GM12878 (cell line): ENCODE data around the gene EEF2.

Experiments
- BCL11A ChIP-seq: IDR thresholded peaks from 2 replicates; pipeline ENCODE4 v1.6.1; 2011; ENCODE audit warnings: low read depth, low read length
- EP300 ChIP-seq, 2 experiments: fragments of 150-350 bp in 1 of 2; IDR thresholded peaks; 2 replicates each; pipeline ENCODE4 v1.6.1; 2011 to 2012; ENCODE audit warnings: low read depth in 2 of 2, low read length in 2 of 2, borderline replicate concordance in 1 of 2, improper control_type of control experiment in 1 of 2, inconsistent platforms in 1 of 2; ENCODE audit not compliant: control insufficient read depth in 1 of 2
- FOXM1 ChIP-seq: IDR thresholded peaks from 2 replicates; pipeline ENCODE4 v1.6.1; 2012; ENCODE audit warnings: low read depth, mild to moderate bottlenecking, inconsistent platforms, low read length, moderate library complexity
- POLR2A ChIP-seq: IDR thresholded peaks from 2 replicates; pipeline ENCODE4 v1.6.1; 2011; ENCODE audit warnings: low read depth, mild to moderate bottlenecking, low read length
- TBL1XR1 ChIP-seq: IDR thresholded peaks from 2 replicates; pipeline ENCODE4 v1.6.1; 2012; ENCODE audit warnings: low read depth, low read length, improper control_type of control experiment
- ZNF274 ChIP-seq: IDR thresholded peaks from one replicate; pipeline ENCODE4 v1.8.0; 2011; ENCODE audit not compliant: insufficient read length, insufficient read depth
- TF ChIP-seq, protein P1 (sequence below): IDR thresholded peaks from 2 replicates; pipeline ENCODE4 v1.6.1; 2012; ENCODE audit warnings: low read length, inconsistent platforms
- TF ChIP-seq, protein P2 (sequence below), 3 experiments: IDR thresholded peaks in 2 of 3; conservative IDR thresholded peaks in 1 of 3; 2 replicates each; pipeline ENCODE4 v1.5.1; 2011; ENCODE audit warnings: low read depth in 3 of 3, low read length in 3 of 3, mild to moderate bottlenecking in 3 of 3, control low read depth in 2 of 3, moderate library complexity in 2 of 3, inconsistent platforms in 1 of 3, mixed read lengths in 1 of 3; ENCODE audit not compliant: control insufficient read depth in 2 of 3, insufficient read depth in 1 of 3; ENCODE audit errors: extremely low read depth in 1 of 3
- TF ChIP-seq, protein P3 (sequence below): IDR thresholded peaks from 2 replicates; pipeline ENCODE4 v1.6.1; 2012; ENCODE audit warnings: improper control_type of control experiment, low read depth, low read length; ENCODE audit not compliant: insufficient replicate concordance

DNA sequence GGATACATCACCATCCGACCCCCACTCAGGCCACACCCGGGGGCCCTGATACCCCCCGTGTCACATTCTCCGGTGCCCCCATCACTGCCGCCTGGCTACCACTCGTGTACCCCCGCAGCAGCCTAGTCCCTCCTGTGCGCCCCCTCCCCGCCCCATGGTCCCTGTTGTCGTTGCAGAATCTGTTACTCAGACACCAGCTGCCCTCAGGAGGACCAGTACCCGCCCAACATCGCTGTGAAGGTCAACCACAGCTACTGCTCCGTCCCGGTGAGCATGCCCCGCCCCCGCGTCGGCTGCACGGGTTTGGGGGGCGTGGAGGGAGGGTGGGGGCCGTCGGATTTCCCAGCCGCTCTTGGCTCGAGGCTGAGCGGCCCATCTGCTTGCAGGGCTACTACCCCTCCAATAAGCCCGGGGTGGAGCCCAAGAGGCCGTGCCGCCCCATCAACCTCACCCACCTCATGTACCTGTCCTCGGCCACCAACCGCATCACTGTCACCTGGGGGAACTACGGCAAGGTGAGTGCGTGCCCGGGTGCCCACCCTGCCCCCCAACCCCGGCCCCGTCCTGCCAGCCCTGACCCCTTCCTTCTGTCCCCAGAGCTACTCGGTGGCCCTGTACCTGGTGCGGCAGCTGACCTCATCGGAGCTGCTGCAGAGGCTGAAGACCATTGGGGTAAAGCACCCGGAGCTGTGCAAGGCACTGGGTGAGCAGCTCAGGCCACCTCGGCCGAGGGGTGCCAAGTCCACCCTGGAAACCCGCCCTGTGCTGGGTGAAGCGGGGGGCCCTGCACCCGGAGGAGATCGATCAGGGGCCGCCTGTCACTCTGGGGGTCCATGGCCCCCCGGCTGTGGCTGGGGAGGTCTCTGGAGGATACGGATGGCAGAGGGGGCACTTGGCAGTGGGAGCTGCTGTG lies 43.3 kb upstream of the EEF2 start:
- TF ChIP-seq BCL11A: no peak
- TF ChIP-seq POLR2A: peak; percentile 20; the same call in 1 of the 2 replicates
- TF ChIP-seq, protein P1, sequence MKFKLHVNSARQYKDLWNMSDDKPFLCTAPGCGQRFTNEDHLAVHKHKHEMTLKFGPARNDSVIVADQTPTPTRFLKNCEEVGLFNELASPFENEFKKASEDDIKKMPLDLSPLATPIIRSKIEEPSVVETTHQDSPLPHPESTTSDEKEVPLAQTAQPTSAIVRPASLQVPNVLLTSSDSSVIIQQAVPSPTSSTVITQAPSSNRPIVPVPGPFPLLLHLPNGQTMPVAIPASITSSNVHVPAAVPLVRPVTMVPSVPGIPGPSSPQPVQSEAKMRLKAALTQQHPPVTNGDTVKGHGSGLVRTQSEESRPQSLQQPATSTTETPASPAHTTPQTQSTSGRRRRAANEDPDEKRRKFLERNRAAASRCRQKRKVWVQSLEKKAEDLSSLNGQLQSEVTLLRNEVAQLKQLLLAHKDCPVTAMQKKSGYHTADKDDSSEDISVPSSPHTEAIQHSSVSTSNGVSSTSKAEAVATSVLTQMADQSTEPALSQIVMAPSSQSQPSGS: no peak
- TF ChIP-seq, protein P2, sequence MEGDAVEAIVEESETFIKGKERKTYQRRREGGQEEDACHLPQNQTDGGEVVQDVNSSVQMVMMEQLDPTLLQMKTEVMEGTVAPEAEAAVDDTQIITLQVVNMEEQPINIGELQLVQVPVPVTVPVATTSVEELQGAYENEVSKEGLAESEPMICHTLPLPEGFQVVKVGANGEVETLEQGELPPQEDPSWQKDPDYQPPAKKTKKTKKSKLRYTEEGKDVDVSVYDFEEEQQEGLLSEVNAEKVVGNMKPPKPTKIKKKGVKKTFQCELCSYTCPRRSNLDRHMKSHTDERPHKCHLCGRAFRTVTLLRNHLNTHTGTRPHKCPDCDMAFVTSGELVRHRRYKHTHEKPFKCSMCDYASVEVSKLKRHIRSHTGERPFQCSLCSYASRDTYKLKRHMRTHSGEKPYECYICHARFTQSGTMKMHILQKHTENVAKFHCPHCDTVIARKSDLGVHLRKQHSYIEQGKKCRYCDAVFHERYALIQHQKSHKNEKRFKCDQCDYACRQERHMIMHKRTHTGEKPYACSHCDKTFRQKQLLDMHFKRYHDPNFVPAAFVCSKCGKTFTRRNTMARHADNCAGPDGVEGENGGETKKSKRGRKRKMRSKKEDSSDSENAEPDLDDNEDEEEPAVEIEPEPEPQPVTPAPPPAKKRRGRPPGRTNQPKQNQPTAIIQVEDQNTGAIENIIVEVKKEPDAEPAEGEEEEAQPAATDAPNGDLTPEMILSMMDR (IDR thresholded peaks at IDR 0.05 in 2 of 3, conservative IDR thresholded peaks at IDR 0.05 in 1 of 3; ENCODE audit: control insufficient read depth in 2 of 3, extremely low read depth in 1 of 3, insufficient read depth in 1 of 3, low read depth in 3 of 3, low read length in 3 of 3): no peak
- TF ChIP-seq ZNF274: no peak
- TF ChIP-seq FOXM1: no peak
- no peak for TF ChIP-seq EP300 (IDR thresholded peaks at IDR 0.05; ENCODE audit: borderline replicate concordance in 1 of 2, control insufficient read depth in 1 of 2, low read depth in 2 of 2, low read length in 2 of 2)
- TF ChIP-seq, protein P3, sequence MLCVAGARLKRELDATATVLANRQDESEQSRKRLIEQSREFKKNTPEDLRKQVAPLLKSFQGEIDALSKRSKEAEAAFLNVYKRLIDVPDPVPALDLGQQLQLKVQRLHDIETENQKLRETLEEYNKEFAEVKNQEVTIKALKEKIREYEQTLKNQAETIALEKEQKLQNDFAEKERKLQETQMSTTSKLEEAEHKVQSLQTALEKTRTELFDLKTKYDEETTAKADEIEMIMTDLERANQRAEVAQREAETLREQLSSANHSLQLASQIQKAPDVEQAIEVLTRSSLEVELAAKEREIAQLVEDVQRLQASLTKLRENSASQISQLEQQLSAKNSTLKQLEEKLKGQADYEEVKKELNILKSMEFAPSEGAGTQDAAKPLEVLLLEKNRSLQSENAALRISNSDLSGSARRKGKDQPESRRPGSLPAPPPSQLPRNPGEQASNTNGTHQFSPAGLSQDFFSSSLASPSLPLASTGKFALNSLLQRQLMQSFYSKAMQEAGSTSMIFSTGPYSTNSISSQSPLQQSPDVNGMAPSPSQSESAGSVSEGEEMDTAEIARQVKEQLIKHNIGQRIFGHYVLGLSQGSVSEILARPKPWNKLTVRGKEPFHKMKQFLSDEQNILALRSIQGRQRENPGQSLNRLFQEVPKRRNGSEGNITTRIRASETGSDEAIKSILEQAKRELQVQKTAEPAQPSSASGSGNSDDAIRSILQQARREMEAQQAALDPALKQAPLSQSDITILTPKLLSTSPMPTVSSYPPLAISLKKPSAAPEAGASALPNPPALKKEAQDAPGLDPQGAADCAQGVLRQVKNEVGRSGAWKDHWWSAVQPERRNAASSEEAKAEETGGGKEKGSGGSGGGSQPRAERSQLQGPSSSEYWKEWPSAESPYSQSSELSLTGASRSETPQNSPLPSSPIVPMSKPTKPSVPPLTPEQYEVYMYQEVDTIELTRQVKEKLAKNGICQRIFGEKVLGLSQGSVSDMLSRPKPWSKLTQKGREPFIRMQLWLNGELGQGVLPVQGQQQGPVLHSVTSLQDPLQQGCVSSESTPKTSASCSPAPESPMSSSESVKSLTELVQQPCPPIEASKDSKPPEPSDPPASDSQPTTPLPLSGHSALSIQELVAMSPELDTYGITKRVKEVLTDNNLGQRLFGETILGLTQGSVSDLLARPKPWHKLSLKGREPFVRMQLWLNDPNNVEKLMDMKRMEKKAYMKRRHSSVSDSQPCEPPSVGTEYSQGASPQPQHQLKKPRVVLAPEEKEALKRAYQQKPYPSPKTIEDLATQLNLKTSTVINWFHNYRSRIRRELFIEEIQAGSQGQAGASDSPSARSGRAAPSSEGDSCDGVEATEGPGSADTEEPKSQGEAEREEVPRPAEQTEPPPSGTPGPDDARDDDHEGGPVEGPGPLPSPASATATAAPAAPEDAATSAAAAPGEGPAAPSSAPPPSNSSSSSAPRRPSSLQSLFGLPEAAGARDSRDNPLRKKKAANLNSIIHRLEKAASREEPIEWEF: no peak
- no peak for TF ChIP-seq TBL1XR1
